SK-N-SH (cell line): Measurements from ENCODE around the gene RBM7. TPM values are rescaled to one million over a fixed set of nuclear protein-coding genes. Genes with fewer than 3 reads are reported as not detected.

ENCODE experiments used
- CTCF ChIA-PET: fragments of 300-600, 350-600 bp; formaldehyde crosslinking; extraction: SDS; loops from one replicate; lab custom pipeline; 2021; lab: Yijun Ruan, JAX
- POLR2A ChIA-PET: fragments of 350-600 bp; sonication (Branson Sonifier 250); formaldehyde crosslinking; extraction: SDS; loops from one replicate; lab custom pipeline; 2020; ENCODE audit warnings: antibody characterized with exemption, inconsistent platforms; lab: Yijun Ruan, JAX
- DNase-seq: peaks from one replicate; pipeline ENCODE4 v3.0.0; 2012
- H2AFZ ChIP-seq: fragments of 200-600 bp; sonication (generic); 2 replicates; pipeline ENCODE4 v1.8.1; 2016; ENCODE audit warnings: antibody characterized with exemption, mild to moderate bottlenecking, low read depth
- H3F3A ChIP-seq: fragments of 200-600 bp; sonication (generic); replicated peaks from 2 replicates; pipeline ENCODE3; 2016; ENCODE audit warnings: antibody characterized with exemption, mild to moderate bottlenecking; ENCODE audit not compliant: insufficient read depth
- H3K27ac ChIP-seq, 2 experiments: fragments of 200-500 bp in 1 of 2; fragments of 200-600 bp in 1 of 2; sonication (Bioruptor generic) in 1 of 2; sonication (generic), shearing (Covaris generic) in 1 of 2; 2 replicates each; pipeline versions ENCODE4 v1.5.1 to v1.6.1; 2014 to 2016; ENCODE audit warnings: low read depth in 2 of 2, inconsistent platforms in 1 of 2, low read length in 1 of 2, mild to moderate bottlenecking in 1 of 2, mixed read lengths in 1 of 2
- H3K27me3 ChIP-seq: fragments of 200-600 bp; sonication (generic), shearing (Covaris generic); 2 replicates; pipeline ENCODE4 v1.6.1; 2016; ENCODE audit warnings: mixed run types; ENCODE audit not compliant: insufficient read depth
- H3K36me3 ChIP-seq, 2 experiments: fragments of 200-500 bp in 1 of 2; fragments of 200-600 bp in 1 of 2; sonication (Bioruptor generic) in 1 of 2; sonication (generic) in 1 of 2; replicated peaks in 1 of 2; 2 replicates each; pipeline versions ENCODE3 to v1.5.1; 2014 to 2016; ENCODE audit warnings: low read length in 1 of 2, mild to moderate bottlenecking in 1 of 2; ENCODE audit not compliant: insufficient read depth in 2 of 2, control insufficient read depth in 1 of 2
- H3K4me1 ChIP-seq, 2 experiments: fragments of 200-500 bp in 1 of 2; fragments of 200-600 bp in 1 of 2; sonication (Bioruptor generic) in 1 of 2; sonication (generic), shearing (Covaris generic) in 1 of 2; 2 replicates each; pipeline versions ENCODE4 v1.5.1 to v1.6.1; 2014 to 2016; ENCODE audit warnings: low read depth in 1 of 2, low read length in 1 of 2, mixed run types in 1 of 2; ENCODE audit not compliant: insufficient read depth in 2 of 2, control insufficient read depth in 1 of 2
- H3K4me2 ChIP-seq: fragments of 200-600 bp; sonication (generic), shearing (Covaris generic); 2 replicates; pipeline ENCODE4 v1.6.1; 2017; ENCODE audit warnings: mixed run types
- H3K4me3 ChIP-seq, 2 experiments: fragments of 200-500 bp in 1 of 2; fragments of 200-600 bp in 1 of 2; sonication (Bioruptor generic) in 1 of 2; sonication (generic), shearing (Covaris generic) in 1 of 2; 2 replicates each; pipeline versions ENCODE4 v1.5.1 to v1.8.1; 2014 to 2016; ENCODE audit warnings: low read depth in 2 of 2, inconsistent platforms in 1 of 2, low read length in 1 of 2, mild to moderate bottlenecking in 1 of 2, mixed read lengths in 1 of 2, moderate library complexity in 1 of 2
- H3K79me2 ChIP-seq: fragments of 200-600 bp; sonication (generic); 2 replicates; pipeline ENCODE4 v1.8.1; 2017; ENCODE audit warnings: mild to moderate bottlenecking; ENCODE audit not compliant: insufficient read depth
- H3K9ac ChIP-seq: fragments of 200-600 bp; sonication (generic); 2 replicates; pipeline ENCODE4 v1.6.1; 2017; ENCODE audit warnings: mixed run types
- H3K9me2 ChIP-seq: fragments of 200-600 bp; sonication (generic); 2 replicates; pipeline ENCODE4 v1.6.1; 2017; ENCODE audit warnings: mixed run types
- H3K9me3 ChIP-seq: fragments of 200-600 bp; sonication (generic); 2 replicates; pipeline ENCODE4 v1.6.1; 2017; ENCODE audit warnings: mixed run types, mild to moderate bottlenecking, moderate library complexity
- H4K20me1 ChIP-seq: fragments of 200-600 bp; sonication (generic); 2 replicates; pipeline ENCODE4 v1.6.1; 2017; ENCODE audit warnings: mild to moderate bottlenecking, mixed run types; ENCODE audit not compliant: insufficient read depth
- EP300 ChIP-seq, 2 experiments: IDR thresholded peaks; 2 replicates each; pipeline versions ENCODE4 v1.4.0 to v1.6.1; 2012; ENCODE audit warnings: borderline replicate concordance in 1 of 2, low read depth in 1 of 2, low read length in 1 of 2
- FOSL2 ChIP-seq: IDR thresholded peaks from 2 replicates; pipeline ENCODE4 v1.4.0; 2012; ENCODE audit warnings: low read depth, mild to moderate bottlenecking, moderate library complexity, borderline replicate concordance
- GATA2 ChIP-seq: sonication (generic); formaldehyde crosslinking; IDR thresholded peaks from 2 replicates; pipeline ENCODE4 v1.5.0; 2020; ENCODE audit warnings: mild to moderate bottlenecking, missing genetic modification reagents
- IRF3 ChIP-seq: fragments of 150-350 bp; IDR thresholded peaks from 2 replicates; pipeline ENCODE4 v1.6.1; 2016; ENCODE audit warnings: mild to moderate bottlenecking, low read depth, low read length
- JUND ChIP-seq: IDR thresholded peaks from 2 replicates; pipeline ENCODE4 v1.4.0; 2012
- MXI1 ChIP-seq: IDR thresholded peaks from 2 replicates; pipeline ENCODE4 v1.6.1; 2012; ENCODE audit warnings: mild to moderate bottlenecking, low read depth, low read length, improper control_type of control experiment
- NFIC ChIP-seq: IDR thresholded peaks from 2 replicates; pipeline ENCODE4 v1.4.0; 2012; ENCODE audit warnings: borderline replicate concordance
- POLR2AphosphoS5 ChIP-seq: IDR thresholded peaks from 2 replicates; pipeline ENCODE4 v1.6.1; 2012; ENCODE audit warnings: low read depth, low read length
- RCOR1 ChIP-seq: fragments of 150-350 bp; IDR thresholded peaks from 2 replicates; pipeline ENCODE4 v1.6.1; 2017; ENCODE audit warnings: antibody characterized with exemption, low read length
- REST ChIP-seq: IDR thresholded peaks from 2 replicates; pipeline ENCODE4 v1.6.1; 2012; ENCODE audit warnings: mild to moderate bottlenecking, low read depth, low read length, moderate library complexity
- RXRA ChIP-seq: IDR thresholded peaks from 2 replicates; pipeline ENCODE4 v1.4.0; 2012; ENCODE audit warnings: low read depth, mild to moderate bottlenecking, borderline replicate concordance
- TAF1 ChIP-seq: IDR thresholded peaks from 2 replicates; pipeline ENCODE4 v1.6.1; 2012; ENCODE audit warnings: low read depth, mild to moderate bottlenecking, low read length, moderate library complexity, borderline replicate concordance
- TCF12 ChIP-seq: IDR thresholded peaks from 2 replicates; pipeline ENCODE4 v1.4.0; 2012
- TEAD4 ChIP-seq: IDR thresholded peaks from 2 replicates; pipeline ENCODE4 v1.4.0; 2012; ENCODE audit warnings: mild to moderate bottlenecking, borderline replicate concordance; ENCODE audit not compliant: insufficient read depth
- USF1 ChIP-seq: IDR thresholded peaks from 2 replicates; pipeline ENCODE4 v1.4.0; 2012; ENCODE audit warnings: low read depth, borderline replicate concordance
- WGBS: methylation state at CpG from one replicate; pipeline ENCODE4 v1.1.6; 2017; ENCODE audit warnings: low lambda C conversion rate; 5-methylcytosine and 5-hydroxymethylcytosine counted together
- polyA plus RNA-seq, 3 experiments: library from polyadenylated mRNA; depleted of rRNA; stranded (reverse); fragments of >200 nt; gene quantifications; 2 replicates each; pipeline ENCODE4 v1.2.3, GENCODE V29; 2012
- TF ChIP-seq, protein P1 (sequence below): IDR thresholded peaks from 2 replicates; pipeline ENCODE4 v1.4.0; 2012; ENCODE audit warnings: low read depth
- TF ChIP-seq, protein P2 (sequence below): IDR thresholded peaks from 2 replicates; pipeline ENCODE4; 2012
- TF ChIP-seq, protein P3 (sequence below): fragments of 150-350 bp; IDR thresholded peaks from 2 replicates; pipeline ENCODE4 v1.6.1; 2017; ENCODE audit warnings: antibody characterized with exemption, low read length, low read depth, borderline replicate concordance

The RBM7 gene
- polyA plus RNA-seq, 1 of the 3 experiments (the other 2 are of a cell fraction) = 19.5 TPM

DNA sequence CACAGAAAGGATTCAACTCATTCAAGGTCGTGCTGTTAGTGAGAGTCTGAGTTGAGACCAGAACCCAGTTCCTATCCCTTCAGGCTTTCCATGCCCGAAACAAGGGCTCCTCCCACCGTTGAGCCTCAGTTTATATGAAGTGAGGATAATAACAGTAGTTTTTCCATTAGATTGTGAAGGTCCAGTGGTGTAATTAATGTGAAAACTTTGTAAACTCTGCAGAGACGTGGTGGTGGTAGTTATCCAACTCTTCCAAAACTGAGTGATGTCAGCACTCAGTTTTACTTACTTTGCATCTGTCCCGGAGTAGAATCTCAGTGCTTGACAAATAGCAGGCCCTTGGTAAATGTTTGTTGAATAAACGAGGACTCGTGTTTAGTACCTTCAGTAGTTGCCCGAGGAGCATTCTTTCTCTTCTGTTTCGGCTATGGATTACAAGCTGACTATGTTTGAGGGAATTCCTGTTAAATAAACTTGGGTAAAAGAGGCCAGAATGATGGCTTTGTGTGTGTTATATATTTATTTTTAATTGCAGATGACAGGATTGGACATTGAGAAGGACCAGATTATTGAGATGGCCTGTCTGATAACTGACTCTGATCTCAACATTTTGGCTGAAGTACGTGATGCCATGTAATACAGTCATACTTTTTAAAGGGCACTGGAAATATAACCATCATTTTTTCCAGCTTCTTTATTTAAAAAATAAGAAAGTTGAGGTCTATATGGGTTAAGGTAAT lies 39.8 kb downstream of the RBM7 start:
- Histone ChIP-seq H3K9me3 (no peaks in the 10 kb centered on the region), H4K20me1 (peaks cover 7% of the 10 kb centered on the region; the same call in 1 of the 2 replicates), H3K79me2 (peaks cover 61% of the 10 kb centered on the region), H2AFZ (peak overlapping the region; percentile 82), H3K36me3 (peaks cover 18 to 21% of the 10 kb centered on the region in 2 experiments), H3K4me1 (peaks cover 12% of the 10 kb centered on the region in 2 experiments; a peak in 3 of 4 replicates), H3K9me2 (no peaks in the 10 kb centered on the region), H3K27ac (peak overlapping the region; percentile 67 to 92), H3K4me2 (peak overlapping the region; percentile 86), H3K4me3 (peak overlapping the region; percentile 90 to 100), H3K27me3 (no peaks in the 10 kb centered on the region), H3F3A (peaks cover 10% of the 10 kb centered on the region), H3K9ac (peak overlapping the region; percentile 84)
- under 1% methylated on average over 10 of the region's 10 CpGs for WGBS
- DNase-seq = peak; percentile 46
- ChIA-PET CTCF (interaction anchor here (1.1 kb wide), 1 partner anchor 93 kb away, joined by 3 read pairs; no protein-coding TSS in a partner anchor), POLR2A (interaction anchor here (0.6 kb wide), 1 partner anchor 761 kb away, joined by 3 read pairs; no protein-coding TSS in a partner anchor)
- TF ChIP-seq POLR2AphosphoS5 (peak; percentile 72), REST (no peak), TCF12 (peak; percentile 98), RCOR1 (0 out of 2 replicates have a peak, but pooled peaks have one; percentile 35), GATA2 (CRISPR knock-in tag) (peak; percentile 62; the same call in 1 of the 2 replicates), TEAD4 (peak; percentile 65; the same call in 1 of the 2 replicates), MXI1 (peak; percentile 15; the same call in 1 of the 2 replicates), EP300 (IDR thresholded peaks at IDR 0.05; ENCODE audit: borderline replicate concordance in 1 of 2, low read depth in 1 of 2, low read length in 1 of 2) (peak; percentile 80; a peak in 3 of 4 replicates), USF1 (no peak), FOSL2 (peak; percentile 59; the same call in 1 of the 2 replicates), NFIC (peak; percentile 83), TAF1 (0 out of 2 replicates have a peak, but pooled peaks have one; percentile 7), IRF3 (no peak), RXRA (peak; percentile 55; the same call in 1 of the 2 replicates), JUND (peak; percentile 80)
- TF ChIP-seq, protein P1, sequence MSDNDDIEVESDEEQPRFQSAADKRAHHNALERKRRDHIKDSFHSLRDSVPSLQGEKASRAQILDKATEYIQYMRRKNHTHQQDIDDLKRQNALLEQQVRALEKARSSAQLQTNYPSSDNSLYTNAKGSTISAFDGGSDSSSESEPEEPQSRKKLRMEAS = 0 out of 2 replicates have a peak, but pooled peaks have one; percentile 33
- TF ChIP-seq, protein P2, sequence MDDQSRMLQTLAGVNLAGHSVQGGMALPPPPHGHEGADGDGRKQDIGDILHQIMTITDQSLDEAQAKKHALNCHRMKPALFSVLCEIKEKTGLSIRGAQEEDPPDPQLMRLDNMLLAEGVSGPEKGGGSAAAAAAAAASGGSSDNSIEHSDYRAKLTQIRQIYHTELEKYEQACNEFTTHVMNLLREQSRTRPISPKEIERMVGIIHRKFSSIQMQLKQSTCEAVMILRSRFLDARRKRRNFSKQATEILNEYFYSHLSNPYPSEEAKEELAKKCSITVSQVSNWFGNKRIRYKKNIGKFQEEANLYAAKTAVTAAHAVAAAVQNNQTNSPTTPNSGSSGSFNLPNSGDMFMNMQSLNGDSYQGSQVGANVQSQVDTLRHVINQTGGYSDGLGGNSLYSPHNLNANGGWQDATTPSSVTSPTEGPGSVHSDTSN = peak; percentile 95
- TF ChIP-seq, protein P3, sequence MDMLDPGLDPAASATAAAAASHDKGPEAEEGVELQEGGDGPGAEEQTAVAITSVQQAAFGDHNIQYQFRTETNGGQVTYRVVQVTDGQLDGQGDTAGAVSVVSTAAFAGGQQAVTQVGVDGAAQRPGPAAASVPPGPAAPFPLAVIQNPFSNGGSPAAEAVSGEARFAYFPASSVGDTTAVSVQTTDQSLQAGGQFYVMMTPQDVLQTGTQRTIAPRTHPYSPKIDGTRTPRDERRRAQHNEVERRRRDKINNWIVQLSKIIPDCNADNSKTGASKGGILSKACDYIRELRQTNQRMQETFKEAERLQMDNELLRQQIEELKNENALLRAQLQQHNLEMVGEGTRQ = no peak
